Esophagus squamous epithelium (tissue), 4 donors: ENCODE results near the gene CSMD2.

Experiments used
- POLR2A ChIP-seq, 4 donors: fragments of 450-650 bp; IDR thresholded peaks; one replicate each; pipeline ENCODE4 v1.6.1; 2017; ENCODE audit warnings: antibody characterized with exemption in 4 of 4, mild to moderate bottlenecking in 4 of 4, moderate library complexity in 3 of 4
- TF ChIP-seq, protein P1 (sequence below), 6 experiments: fragments of 450-650 bp in 4 of 6; fragments of 200-600 bp in 2 of 6; sonication (generic) in 2 of 6; IDR thresholded peaks; one replicate each; pipeline ENCODE4 v1.5.1; 2016 to 2019; ENCODE audit warnings: antibody characterized with exemption in 6 of 6, mild to moderate bottlenecking in 4 of 6, moderate library complexity in 4 of 6

DNA sequence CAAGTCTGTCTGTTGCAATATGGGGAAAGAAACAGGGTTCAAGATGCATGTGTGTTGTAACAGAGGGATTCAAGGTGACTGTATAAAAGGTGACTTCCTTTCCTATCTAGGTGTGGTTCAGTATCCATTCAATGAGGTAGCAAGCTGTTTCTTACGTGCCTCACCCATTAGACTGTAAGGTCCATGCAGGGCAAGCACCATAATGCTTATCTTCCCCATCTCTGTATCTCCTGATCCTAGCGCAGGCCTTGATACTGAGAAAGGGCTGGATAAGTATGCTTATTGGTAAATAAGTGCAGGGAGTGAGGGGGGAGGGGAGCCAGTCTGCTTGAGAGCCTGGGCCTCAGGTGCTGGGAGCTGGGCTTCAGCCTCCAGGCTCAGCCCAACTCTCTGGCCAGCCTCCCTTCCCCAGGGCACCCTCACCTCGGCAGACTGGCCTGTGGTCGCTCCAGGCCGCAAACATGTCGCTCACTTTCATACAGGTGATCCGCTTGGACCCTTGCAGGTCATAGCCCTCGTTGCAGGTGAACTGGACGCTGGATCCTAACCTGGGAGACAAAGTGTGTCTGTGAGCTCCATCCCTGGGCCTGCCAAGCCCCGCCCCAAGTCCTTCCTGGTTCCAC lies 345.6 kb downstream of the CSMD2 start:
- TF ChIP-seq, protein P1, sequence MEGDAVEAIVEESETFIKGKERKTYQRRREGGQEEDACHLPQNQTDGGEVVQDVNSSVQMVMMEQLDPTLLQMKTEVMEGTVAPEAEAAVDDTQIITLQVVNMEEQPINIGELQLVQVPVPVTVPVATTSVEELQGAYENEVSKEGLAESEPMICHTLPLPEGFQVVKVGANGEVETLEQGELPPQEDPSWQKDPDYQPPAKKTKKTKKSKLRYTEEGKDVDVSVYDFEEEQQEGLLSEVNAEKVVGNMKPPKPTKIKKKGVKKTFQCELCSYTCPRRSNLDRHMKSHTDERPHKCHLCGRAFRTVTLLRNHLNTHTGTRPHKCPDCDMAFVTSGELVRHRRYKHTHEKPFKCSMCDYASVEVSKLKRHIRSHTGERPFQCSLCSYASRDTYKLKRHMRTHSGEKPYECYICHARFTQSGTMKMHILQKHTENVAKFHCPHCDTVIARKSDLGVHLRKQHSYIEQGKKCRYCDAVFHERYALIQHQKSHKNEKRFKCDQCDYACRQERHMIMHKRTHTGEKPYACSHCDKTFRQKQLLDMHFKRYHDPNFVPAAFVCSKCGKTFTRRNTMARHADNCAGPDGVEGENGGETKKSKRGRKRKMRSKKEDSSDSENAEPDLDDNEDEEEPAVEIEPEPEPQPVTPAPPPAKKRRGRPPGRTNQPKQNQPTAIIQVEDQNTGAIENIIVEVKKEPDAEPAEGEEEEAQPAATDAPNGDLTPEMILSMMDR (IDR thresholded peaks at IDR 0.05) = no peak
- no peak for TF ChIP-seq POLR2A (IDR thresholded peaks at IDR 0.05)
